WTC11 (cell line): ENCODE data around the gene CTNNA3. TPM values are rescaled to one million over a fixed set of nuclear protein-coding genes. Genes with fewer than 3 reads are reported as not detected.

Experiments used
- ATAC-seq: fragments of 200-7000 bp; cut with Tn5 transposase; 2 replicates; pipeline ENCODE4 v1.10.0; 2021; ENCODE audit warnings: mild to moderate bottlenecking, moderate library complexity
- CTCF ChIA-PET: fragments of 300-600 bp; sonication (Branson Sonifier 250); formaldehyde crosslinking; loops from one replicate; lab custom pipeline; 2021; ENCODE audit warnings: antibody characterized with exemption; lab: Charles Lee
- POLR2A ChIA-PET: fragments of 350-600 bp; sonication (Branson Sonifier 250); formaldehyde crosslinking; loops from one replicate; lab custom pipeline; 2021; ENCODE audit warnings: antibody characterized with exemption; lab: Charles Lee
- DNase-seq: peaks from one replicate; pipeline ENCODE4 v3.0.0; 2021; ENCODE audit warnings: low spot score
- H3K27ac Mint-ChIP-seq: 2 replicates; pipeline ENCODE4 v1.8.0; 2021; ENCODE audit warnings: mixed read lengths
- H3K27me3 Mint-ChIP-seq: 2 replicates; pipeline ENCODE4 v1.8.0; 2021; ENCODE audit warnings: low read depth, mild to moderate bottlenecking, moderate library complexity, mixed read lengths
- H3K36me3 Mint-ChIP-seq: 2 replicates; pipeline ENCODE4 v1.8.0; 2021; ENCODE audit warnings: mixed read lengths
- H3K4me1 Mint-ChIP-seq: 2 replicates; pipeline ENCODE4 v1.8.0; 2022; ENCODE audit warnings: mixed read lengths
- H3K4me3 Mint-ChIP-seq: 2 replicates; pipeline ENCODE4 v1.8.0; 2021; ENCODE audit warnings: mild to moderate bottlenecking, moderate library complexity, mixed read lengths
- H3K9me3 Mint-ChIP-seq: 2 replicates; pipeline ENCODE4 v1.8.0; 2021; ENCODE audit warnings: mixed read lengths
- ATF1 ChIP-seq: sonication (generic); formaldehyde crosslinking; IDR thresholded peaks from 2 replicates; pipeline ENCODE4 v1.8.1; 2023; ENCODE audit warnings: mild to moderate bottlenecking, moderate library complexity, missing genetic modification reagents
- CREB1 ChIP-seq: sonication (generic); formaldehyde crosslinking; IDR thresholded peaks from 2 replicates; pipeline ENCODE4 v1.8.0; 2023; ENCODE audit warnings: mild to moderate bottlenecking, missing genetic modification reagents
- ELF4 ChIP-seq: sonication (generic); formaldehyde crosslinking; IDR thresholded peaks from 2 replicates; pipeline ENCODE4 v1.8.1; 2022; ENCODE audit warnings: low read depth, mild to moderate bottlenecking, moderate library complexity, missing genetic modification reagents
- EMX1 ChIP-seq: fragments of 250-450 bp; sonication (Bioruptor Pico); IDR thresholded peaks from 2 replicates; pipeline ENCODE4 v1.8.0; 2021; ENCODE audit warnings: mild to moderate bottlenecking
- FOXJ3 ChIP-seq: sonication (generic); formaldehyde crosslinking; IDR thresholded peaks from 2 replicates; pipeline ENCODE4 v1.9.0; 2021; ENCODE audit warnings: missing genetic modification reagents, mild to moderate bottlenecking, borderline replicate concordance
- HMGA2 ChIP-seq: fragments of 250-450 bp; sonication (Bioruptor Pico); IDR thresholded peaks from 2 replicates; pipeline ENCODE4 v1.4.0; 2021; ENCODE audit warnings: mild to moderate bottlenecking, moderate library complexity
- MXD4 ChIP-seq: fragments of 250-450 bp; sonication (Bioruptor Pico); IDR thresholded peaks from 2 replicates; pipeline ENCODE4 v1.8.0; 2021; ENCODE audit warnings: mild to moderate bottlenecking, moderate library complexity, borderline replicate concordance
- NFATC4 ChIP-seq: fragments of 250-450 bp; sonication (Bioruptor Pico); IDR thresholded peaks from 2 replicates; pipeline ENCODE4 v1.9.0; 2021; ENCODE audit warnings: mild to moderate bottlenecking
- NFE2L1 ChIP-seq: sonication (generic); formaldehyde crosslinking; IDR thresholded peaks from 2 replicates; pipeline ENCODE4 v1.8.1; 2023; ENCODE audit warnings: missing genetic modification reagents
- NR1H2 ChIP-seq: sonication (generic); formaldehyde crosslinking; IDR thresholded peaks from 2 replicates; pipeline ENCODE4 v1.9.0; 2021; ENCODE audit warnings: mild to moderate bottlenecking, moderate library complexity, missing genetic modification reagents
- NR2C2 ChIP-seq: sonication (generic); formaldehyde crosslinking; IDR thresholded peaks from 2 replicates; pipeline ENCODE4 v1.8.0; 2022; ENCODE audit warnings: mild to moderate bottlenecking, missing genetic modification reagents
- RELA ChIP-seq: sonication (generic); formaldehyde crosslinking; IDR thresholded peaks from 2 replicates; pipeline ENCODE4 v1.8.1; 2022; ENCODE audit warnings: missing genetic modification reagents, mild to moderate bottlenecking, borderline replicate concordance
- SMAD4 ChIP-seq: sonication (generic); formaldehyde crosslinking; IDR thresholded peaks from 2 replicates; pipeline ENCODE4 v1.8.0; 2022; ENCODE audit warnings: mild to moderate bottlenecking, missing genetic modification reagents
- SOX15 ChIP-seq: fragments of 250-450 bp; sonication (Bioruptor Pico); IDR thresholded peaks from 2 replicates; pipeline ENCODE4 v1.9.0; 2021; ENCODE audit warnings: mild to moderate bottlenecking
- SP1 ChIP-seq: sonication (generic); formaldehyde crosslinking; conservative IDR thresholded peaks from 2 replicates; pipeline ENCODE4 v1.8.1; 2022; ENCODE audit warnings: missing genetic modification reagents
- TCF7 ChIP-seq: sonication (generic); formaldehyde crosslinking; IDR thresholded peaks from 2 replicates; pipeline ENCODE4 v1.8.0; 2022; ENCODE audit warnings: mild to moderate bottlenecking, low read depth, missing genetic modification reagents, moderate library complexity
- ZNF232 ChIP-seq: sonication (generic); formaldehyde crosslinking; IDR thresholded peaks from 2 replicates; pipeline ENCODE4 v1.8.0; 2022; ENCODE audit warnings: mild to moderate bottlenecking, missing genetic modification reagents
- ZNF317 ChIP-seq: sonication (generic); formaldehyde crosslinking; IDR thresholded peaks from 2 replicates; pipeline ENCODE4 v1.8.1; 2023; ENCODE audit warnings: low read depth, mild to moderate bottlenecking, moderate library complexity, missing genetic modification reagents, borderline replicate concordance
- total RNA-seq: library from RNA; stranded (reverse); gene quantifications from 3 replicates; pipeline ENCODE4 v1.2.3, GENCODE V29; 2021
- TF ChIP-seq, protein P1 (sequence below): sonication (generic); formaldehyde crosslinking; IDR thresholded peaks from 2 replicates; pipeline ENCODE4 v1.8.1; 2023; ENCODE audit warnings: mild to moderate bottlenecking, missing genetic modification reagents
- TF ChIP-seq, protein P2 (sequence below): fragments of 250-450 bp; sonication (Bioruptor Pico); IDR thresholded peaks from 2 replicates; pipeline ENCODE4 v1.9.0; 2021; ENCODE audit warnings: moderate library complexity, mild to moderate bottlenecking, inconsistent platforms, borderline replicate concordance
- TF ChIP-seq, protein P3 (sequence below): sonication (generic); formaldehyde crosslinking; IDR thresholded peaks from 2 replicates; pipeline ENCODE4 v1.8.1; 2022; ENCODE audit warnings: mild to moderate bottlenecking, missing genetic modification reagents, moderate library complexity, borderline replicate concordance
- TF ChIP-seq, protein P4 (sequence below): sonication (generic); formaldehyde crosslinking; IDR thresholded peaks from 2 replicates; pipeline ENCODE4 v1.8.1; 2023; ENCODE audit warnings: mild to moderate bottlenecking, missing genetic modification reagents, moderate library complexity
- TF ChIP-seq, protein P5 (sequence below): sonication (generic); formaldehyde crosslinking; IDR thresholded peaks from 2 replicates; pipeline ENCODE4 v1.8.0; 2023; ENCODE audit warnings: missing genetic modification reagents
- TF ChIP-seq, protein P6 (sequence below): fragments of 200-600 bp; IDR thresholded peaks from 2 replicates; pipeline ENCODE4 v1.8.0; 2022; ENCODE audit warnings: antibody characterized with exemption
- TF ChIP-seq, protein P7 (sequence below): sonication (generic); formaldehyde crosslinking; IDR thresholded peaks from 2 replicates; pipeline ENCODE4 v1.8.1; 2023; ENCODE audit warnings: mild to moderate bottlenecking, missing genetic modification reagents, moderate library complexity

The CTNNA3 gene
- total RNA-seq, 1 experiment from 2014 or later: 6.1 TPM

DNA sequence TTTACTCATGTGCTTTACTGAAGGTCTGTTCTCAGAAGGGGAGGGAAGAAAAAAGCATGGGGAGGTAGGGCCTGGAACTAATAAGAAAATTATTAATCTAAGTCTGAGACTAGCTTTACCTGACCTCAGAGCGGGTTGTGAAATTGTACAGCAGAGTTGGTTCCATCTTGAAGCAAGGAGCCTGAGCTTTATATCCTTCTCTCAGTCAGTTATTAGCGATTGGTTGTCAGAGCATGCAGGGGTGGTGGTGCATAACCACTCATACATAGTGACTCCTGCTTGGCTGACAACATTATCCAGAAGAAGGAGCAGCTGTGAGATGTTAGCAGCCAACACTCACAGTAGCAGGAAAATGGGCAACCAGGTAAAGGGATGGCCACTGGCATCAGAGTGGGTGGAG lies 1746.5 kb downstream of the CTNNA3 start:
- no peak for ATAC-seq
- no peak overlapping the region for H3K27ac Mint-ChIP-seq
- POLR2A ChIA-PET: no interaction called here

DNA sequence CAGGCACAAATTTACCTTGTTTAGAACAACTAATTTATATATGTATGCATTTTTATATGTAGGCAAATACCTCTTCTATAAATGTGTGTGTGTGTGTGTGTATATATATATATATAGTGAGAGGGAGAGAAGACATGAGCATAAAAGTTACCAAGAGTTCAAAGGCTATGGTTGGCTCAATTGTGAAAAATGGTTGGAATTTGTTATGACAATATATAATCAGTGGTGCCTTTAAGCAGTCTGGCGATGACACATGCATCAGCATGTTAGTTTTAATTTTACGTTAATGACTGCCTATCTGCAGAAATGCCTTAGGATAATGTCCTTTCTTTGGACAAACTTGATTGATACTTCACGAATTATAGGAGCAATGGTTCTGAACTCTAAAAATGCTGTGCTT lies 1750.9 kb downstream of the CTNNA3 start:
- Mint-ChIP-seq H3K9me3 (no peaks in the 10 kb centered on the region), H3K27me3 (no peaks in the 10 kb centered on the region), H3K4me3 (no peak overlapping the region), H3K27ac (no peak overlapping the region), H3K4me1 (no peaks in the 10 kb centered on the region), H3K36me3 (no peaks in the 10 kb centered on the region)
- ChIA-PET POLR2A (no interaction called here), CTCF (no interaction called here)
- no peak for DNase-seq
- no peak for TF ChIP-seq EMX1 (CRISPR knock-in tag)
- TF ChIP-seq HMGA2 (CRISPR knock-in tag): no peak
- TF ChIP-seq NFATC4: no peak
- TF ChIP-seq, protein P1, sequence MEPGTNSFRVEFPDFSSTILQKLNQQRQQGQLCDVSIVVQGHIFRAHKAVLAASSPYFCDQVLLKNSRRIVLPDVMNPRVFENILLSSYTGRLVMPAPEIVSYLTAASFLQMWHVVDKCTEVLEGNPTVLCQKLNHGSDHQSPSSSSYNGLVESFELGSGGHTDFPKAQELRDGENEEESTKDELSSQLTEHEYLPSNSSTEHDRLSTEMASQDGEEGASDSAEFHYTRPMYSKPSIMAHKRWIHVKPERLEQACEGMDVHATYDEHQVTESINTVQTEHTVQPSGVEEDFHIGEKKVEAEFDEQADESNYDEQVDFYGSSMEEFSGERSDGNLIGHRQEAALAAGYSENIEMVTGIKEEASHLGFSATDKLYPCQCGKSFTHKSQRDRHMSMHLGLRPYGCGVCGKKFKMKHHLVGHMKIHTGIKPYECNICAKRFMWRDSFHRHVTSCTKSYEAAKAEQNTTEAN (CRISPR knock-in tag): no peak
- no peak for TF ChIP-seq RELA
- TF ChIP-seq, protein P2, sequence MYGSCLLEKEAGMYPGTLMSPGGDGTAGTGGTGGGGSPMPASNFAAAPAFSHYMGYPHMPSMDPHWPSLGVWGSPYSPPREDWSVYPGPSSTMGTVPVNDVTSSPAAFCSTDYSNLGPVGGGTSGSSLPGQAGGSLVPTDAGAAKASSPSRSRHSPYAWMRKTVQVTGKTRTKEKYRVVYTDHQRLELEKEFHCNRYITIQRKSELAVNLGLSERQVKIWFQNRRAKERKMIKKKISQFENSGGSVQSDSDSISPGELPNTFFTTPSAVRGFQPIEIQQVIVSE: no peak
- no peak for TF ChIP-seq ZNF232
- TF ChIP-seq ZNF317 (CRISPR knock-in tag): no peak
- TF ChIP-seq, protein P3, sequence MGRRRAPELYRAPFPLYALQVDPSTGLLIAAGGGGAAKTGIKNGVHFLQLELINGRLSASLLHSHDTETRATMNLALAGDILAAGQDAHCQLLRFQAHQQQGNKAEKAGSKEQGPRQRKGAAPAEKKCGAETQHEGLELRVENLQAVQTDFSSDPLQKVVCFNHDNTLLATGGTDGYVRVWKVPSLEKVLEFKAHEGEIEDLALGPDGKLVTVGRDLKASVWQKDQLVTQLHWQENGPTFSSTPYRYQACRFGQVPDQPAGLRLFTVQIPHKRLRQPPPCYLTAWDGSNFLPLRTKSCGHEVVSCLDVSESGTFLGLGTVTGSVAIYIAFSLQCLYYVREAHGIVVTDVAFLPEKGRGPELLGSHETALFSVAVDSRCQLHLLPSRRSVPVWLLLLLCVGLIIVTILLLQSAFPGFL (CRISPR knock-in tag): no peak
- TF ChIP-seq, protein P4, sequence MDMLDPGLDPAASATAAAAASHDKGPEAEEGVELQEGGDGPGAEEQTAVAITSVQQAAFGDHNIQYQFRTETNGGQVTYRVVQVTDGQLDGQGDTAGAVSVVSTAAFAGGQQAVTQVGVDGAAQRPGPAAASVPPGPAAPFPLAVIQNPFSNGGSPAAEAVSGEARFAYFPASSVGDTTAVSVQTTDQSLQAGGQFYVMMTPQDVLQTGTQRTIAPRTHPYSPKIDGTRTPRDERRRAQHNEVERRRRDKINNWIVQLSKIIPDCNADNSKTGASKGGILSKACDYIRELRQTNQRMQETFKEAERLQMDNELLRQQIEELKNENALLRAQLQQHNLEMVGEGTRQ (CRISPR knock-in tag): no peak
- no peak for TF ChIP-seq CREB1 (CRISPR knock-in tag)
- no peak for TF ChIP-seq ATF1
- TF ChIP-seq, protein P5, sequence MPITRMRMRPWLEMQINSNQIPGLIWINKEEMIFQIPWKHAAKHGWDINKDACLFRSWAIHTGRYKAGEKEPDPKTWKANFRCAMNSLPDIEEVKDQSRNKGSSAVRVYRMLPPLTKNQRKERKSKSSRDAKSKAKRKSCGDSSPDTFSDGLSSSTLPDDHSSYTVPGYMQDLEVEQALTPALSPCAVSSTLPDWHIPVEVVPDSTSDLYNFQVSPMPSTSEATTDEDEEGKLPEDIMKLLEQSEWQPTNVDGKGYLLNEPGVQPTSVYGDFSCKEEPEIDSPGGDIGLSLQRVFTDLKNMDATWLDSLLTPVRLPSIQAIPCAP (CRISPR knock-in tag): no peak
- TF ChIP-seq NR1H2 (CRISPR knock-in tag): no peak
- TF ChIP-seq, protein P6, sequence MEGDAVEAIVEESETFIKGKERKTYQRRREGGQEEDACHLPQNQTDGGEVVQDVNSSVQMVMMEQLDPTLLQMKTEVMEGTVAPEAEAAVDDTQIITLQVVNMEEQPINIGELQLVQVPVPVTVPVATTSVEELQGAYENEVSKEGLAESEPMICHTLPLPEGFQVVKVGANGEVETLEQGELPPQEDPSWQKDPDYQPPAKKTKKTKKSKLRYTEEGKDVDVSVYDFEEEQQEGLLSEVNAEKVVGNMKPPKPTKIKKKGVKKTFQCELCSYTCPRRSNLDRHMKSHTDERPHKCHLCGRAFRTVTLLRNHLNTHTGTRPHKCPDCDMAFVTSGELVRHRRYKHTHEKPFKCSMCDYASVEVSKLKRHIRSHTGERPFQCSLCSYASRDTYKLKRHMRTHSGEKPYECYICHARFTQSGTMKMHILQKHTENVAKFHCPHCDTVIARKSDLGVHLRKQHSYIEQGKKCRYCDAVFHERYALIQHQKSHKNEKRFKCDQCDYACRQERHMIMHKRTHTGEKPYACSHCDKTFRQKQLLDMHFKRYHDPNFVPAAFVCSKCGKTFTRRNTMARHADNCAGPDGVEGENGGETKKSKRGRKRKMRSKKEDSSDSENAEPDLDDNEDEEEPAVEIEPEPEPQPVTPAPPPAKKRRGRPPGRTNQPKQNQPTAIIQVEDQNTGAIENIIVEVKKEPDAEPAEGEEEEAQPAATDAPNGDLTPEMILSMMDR: no peak
- TF ChIP-seq SMAD4 (CRISPR knock-in tag): no peak
- no peak for TF ChIP-seq TCF7 (CRISPR knock-in tag)
- TF ChIP-seq, protein P7, sequence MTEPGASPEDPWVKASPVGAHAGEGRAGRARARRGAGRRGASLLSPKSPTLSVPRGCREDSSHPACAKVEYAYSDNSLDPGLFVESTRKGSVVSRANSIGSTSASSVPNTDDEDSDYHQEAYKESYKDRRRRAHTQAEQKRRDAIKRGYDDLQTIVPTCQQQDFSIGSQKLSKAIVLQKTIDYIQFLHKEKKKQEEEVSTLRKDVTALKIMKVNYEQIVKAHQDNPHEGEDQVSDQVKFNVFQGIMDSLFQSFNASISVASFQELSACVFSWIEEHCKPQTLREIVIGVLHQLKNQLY (CRISPR knock-in tag): no peak
- no peak for TF ChIP-seq SOX15 (CRISPR knock-in tag)
- no peak for TF ChIP-seq FOXJ3 (CRISPR knock-in tag)
- ATAC-seq: no peak

More for the DNA sequence above, 1746.5 kb downstream of the CTNNA3 start:
- no peak for DNase-seq
- Mint-ChIP-seq H3K4me1 (no peaks in the 10 kb centered on the region), H3K27me3 (no peaks in the 10 kb centered on the region), H3K9me3 (peaks cover 3% of the 10 kb centered on the region; the same call in 1 of the 2 replicates), H3K36me3 (no peaks in the 10 kb centered on the region), H3K4me3 (no peak overlapping the region)
- TF ChIP-seq SP1 (CRISPR knock-in tag) (no peak), NFE2L1 (CRISPR knock-in tag) (no peak), NR2C2 (CRISPR knock-in tag) (no peak), MXD4 (no peak), ELF4 (no peak), SOX15 (CRISPR knock-in tag) (no peak)
- TF ChIP-seq, protein P1 (CRISPR knock-in tag): no peak
- CTCF ChIA-PET: no interaction called here
